Activated effector memory CD4-positive, alpha-beta T cell treated with Interleukin-2 at 50 U/mL for 16 hours (primary cell): ENCODE measurements around the gene POLA1.

Experiments used
- DNase-seq: peaks from one replicate; pipeline ENCODE4 v3.0.0-alpha.2; 2020

Gene POLA1

GRCh38 chrX:24987731-24988130 is 294.0 kb downstream of the POLA1 start:
- no peak for DNase-seq

GRCh38 chrX:24988314-24988713 is 294.6 kb downstream of the POLA1 start:
- DNase-seq: no peak

- no peak for DNase-seq
Measured at GRCh38 chrX:24990535-24990934, 296.8 kb downstream of the POLA1 start.

- DNase-seq: no peak
Measured at GRCh38 chrX:24993879-24994278, 300.2 kb downstream of the POLA1 start.

GRCh38 chrX:24996096-24996709 is 302.5 kb downstream of the POLA1 start:
- DNase-seq: no peak

GRCh38 chrX:24999511-24999910 is 305.8 kb downstream of the POLA1 start:
- DNase-seq: no peak

- DNase-seq: no peak
Measured at GRCh38 chrX:25001808-25002660, 308.3 kb downstream of the POLA1 start.

- DNase-seq: no peak
Measured at GRCh38 chrX:25002661-25003020, 308.9 kb downstream of the POLA1 start.

- no peak for DNase-seq
Measured at GRCh38 chrX:25003066-25003849, 309.5 kb downstream of the POLA1 start.

- no peak for DNase-seq
Measured at GRCh38 chrX:25004040-25004439, 310.3 kb downstream of the POLA1 start.

- no peak for DNase-seq
Measured at GRCh38 chrX:25004485-25005032, 310.8 kb downstream of the POLA1 start.

GRCh38 chrX:25005034-25005381 is 311.3 kb downstream of the POLA1 start:
- no peak for DNase-seq

GRCh38 chrX:25005382-25006185 is 311.9 kb downstream of the POLA1 start:
- no peak for DNase-seq

- DNase-seq: no peak
Measured at GRCh38 chrX:25006586-25007058, 312.9 kb downstream of the POLA1 start.

- DNase-seq: no peak
Measured at GRCh38 chrX:25007059-25008053, 313.6 kb downstream of the POLA1 start.

GRCh38 chrX:25009407-25009806 is 315.7 kb downstream of the POLA1 start:
- DNase-seq: no peak

- no peak for DNase-seq
Measured at GRCh38 chrX:25010784-25011588, 317.3 kb downstream of the POLA1 start.

- no peak for DNase-seq
Measured at GRCh38 chrX:25011589-25012432, 318.1 kb downstream of the POLA1 start.

- DNase-seq: no peak
Measured at GRCh38 chrX:25012433-25012735, 318.7 kb downstream of the POLA1 start.
